M059J (cell line): ENCODE measurements around the gene PCDH10. TPM values are rescaled to one million over a fixed set of nuclear protein-coding genes. Genes with fewer than 3 reads are reported as not detected.

Experiments used
- DNase-seq: peaks from one replicate; pipeline ENCODE4 v3.0.0-alpha.2; 2012; ENCODE audit warnings: low read depth
- total RNA-seq: library from RNA; depleted of rRNA; stranded (reverse); fragments of >200 nt; shearing (Covaris generic); gene quantifications from 2 replicates; pipeline ENCODE4 v1.2.3, GENCODE V29; 2014

The PCDH10 gene
- total RNA-seq, 1 experiment from 2014 or later, result 7.9 TPM

DNA sequence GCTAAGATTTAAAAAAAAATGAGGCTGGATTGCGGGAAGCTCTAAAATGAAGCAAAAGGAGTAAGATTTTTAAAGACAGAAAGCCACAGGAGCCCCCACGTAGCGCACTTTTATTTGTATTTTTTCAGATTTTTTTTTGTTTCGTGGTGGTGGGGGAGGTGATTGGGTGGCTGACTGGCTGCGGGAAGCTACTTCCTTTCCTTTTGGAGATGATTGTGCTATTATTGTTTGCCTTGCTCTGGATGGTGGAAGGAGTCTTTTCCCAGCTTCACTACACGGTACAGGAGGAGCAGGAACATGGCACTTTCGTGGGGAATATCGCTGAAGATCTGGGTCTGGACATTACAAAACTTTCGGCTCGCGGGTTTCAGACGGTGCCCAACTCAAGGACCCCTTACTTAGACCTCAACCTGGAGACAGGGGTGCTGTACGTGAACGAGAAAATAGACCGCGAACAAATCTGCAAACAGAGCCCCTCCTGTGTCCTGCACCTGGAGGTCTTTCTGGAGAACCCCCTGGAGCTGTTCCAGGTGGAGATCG, 908 bp downstream of the PCDH10 start:
- DNase-seq, result peak; percentile 13

DNA sequence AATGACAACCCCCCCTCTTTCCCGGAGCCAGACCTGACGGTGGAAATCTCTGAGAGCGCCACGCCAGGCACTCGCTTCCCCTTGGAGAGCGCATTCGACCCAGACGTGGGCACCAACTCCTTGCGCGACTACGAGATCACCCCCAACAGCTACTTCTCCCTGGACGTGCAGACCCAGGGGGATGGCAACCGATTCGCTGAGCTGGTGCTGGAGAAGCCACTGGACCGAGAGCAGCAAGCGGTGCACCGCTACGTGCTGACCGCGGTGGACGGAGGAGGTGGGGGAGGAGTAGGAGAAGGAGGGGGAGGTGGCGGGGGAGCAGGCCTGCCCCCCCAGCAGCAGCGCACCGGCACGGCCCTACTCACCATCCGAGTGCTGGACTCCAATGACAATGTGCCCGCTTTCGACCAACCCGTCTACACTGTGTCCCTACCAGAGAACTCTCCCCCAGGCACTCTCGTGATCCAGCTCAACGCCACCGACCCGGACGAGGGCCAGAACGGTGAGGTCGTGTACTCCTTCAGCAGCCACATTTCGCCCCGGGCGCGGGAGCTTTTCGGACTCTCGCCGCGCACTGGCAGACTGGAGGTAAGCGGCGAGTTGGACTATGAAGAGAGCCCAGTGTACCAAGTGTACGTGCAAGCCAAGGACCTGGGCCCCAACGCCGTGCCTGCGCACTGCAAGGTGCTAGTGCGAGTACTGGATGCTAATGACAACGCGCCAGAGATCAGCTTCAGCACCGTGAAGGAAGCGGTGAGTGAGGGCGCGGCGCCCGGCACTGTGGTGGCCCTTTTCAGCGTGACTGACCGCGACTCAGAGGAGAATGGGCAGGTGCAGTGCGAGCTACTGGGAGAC, 1.6 kb downstream of the PCDH10 start:
- peak; percentile 42 for DNase-seq

DNA sequence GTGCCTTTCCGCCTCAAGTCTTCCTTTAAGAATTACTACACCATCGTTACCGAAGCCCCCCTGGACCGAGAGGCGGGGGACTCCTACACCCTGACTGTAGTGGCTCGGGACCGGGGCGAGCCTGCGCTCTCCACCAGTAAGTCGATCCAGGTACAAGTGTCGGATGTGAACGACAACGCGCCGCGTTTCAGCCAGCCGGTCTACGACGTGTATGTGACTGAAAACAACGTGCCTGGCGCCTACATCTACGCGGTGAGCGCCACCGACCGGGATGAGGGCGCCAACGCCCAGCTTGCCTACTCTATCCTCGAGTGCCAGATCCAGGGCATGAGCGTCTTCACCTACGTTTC, 2.2 kb downstream of the PCDH10 start:
- peak; percentile 34 for DNase-seq

DNA sequence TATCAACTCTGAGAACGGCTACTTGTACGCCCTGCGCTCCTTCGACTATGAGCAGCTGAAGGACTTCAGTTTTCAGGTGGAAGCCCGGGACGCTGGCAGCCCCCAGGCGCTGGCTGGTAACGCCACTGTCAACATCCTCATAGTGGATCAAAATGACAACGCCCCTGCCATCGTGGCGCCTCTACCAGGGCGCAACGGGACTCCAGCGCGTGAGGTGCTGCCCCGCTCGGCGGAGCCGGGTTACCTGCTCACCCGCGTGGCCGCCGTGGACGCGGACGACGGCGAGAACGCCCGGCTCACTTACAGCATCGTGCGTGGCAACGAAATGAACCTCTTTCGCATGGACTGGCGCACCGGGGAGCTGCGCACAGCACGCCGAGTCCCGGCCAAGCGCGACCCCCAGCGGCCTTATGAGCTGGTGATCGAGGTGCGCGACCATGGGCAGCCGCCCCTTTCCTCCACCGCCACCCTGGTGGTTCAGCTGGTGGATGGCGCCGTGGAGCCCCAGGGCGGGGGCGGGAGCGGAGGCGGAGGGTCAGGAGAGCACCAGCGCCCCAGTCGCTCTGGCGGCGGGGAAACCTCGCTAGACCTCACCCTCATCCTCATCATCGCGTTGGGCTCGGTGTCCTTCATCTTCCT, 2.7 kb downstream of the PCDH10 start:
- peak; percentile 27 for DNase-seq

DNA sequence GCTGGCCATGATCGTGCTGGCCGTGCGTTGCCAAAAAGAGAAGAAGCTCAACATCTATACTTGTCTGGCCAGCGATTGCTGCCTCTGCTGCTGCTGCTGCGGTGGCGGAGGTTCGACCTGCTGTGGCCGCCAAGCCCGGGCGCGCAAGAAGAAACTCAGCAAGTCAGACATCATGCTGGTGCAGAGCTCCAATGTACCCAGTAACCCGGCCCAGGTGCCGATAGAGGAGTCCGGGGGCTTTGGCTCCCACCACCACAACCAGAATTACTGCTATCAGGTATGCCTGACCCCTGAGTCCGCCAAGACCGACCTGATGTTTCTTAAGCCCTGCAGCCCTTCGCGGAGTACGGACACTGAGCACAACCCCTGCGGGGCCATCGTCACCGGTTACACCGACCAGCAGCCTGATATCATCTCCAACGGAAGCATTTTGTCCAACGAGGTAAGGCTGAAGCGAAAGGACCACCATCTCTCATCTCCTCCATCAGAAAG, 3.3 kb downstream of the PCDH10 start:
- peak; percentile 9 for DNase-seq

DNA sequence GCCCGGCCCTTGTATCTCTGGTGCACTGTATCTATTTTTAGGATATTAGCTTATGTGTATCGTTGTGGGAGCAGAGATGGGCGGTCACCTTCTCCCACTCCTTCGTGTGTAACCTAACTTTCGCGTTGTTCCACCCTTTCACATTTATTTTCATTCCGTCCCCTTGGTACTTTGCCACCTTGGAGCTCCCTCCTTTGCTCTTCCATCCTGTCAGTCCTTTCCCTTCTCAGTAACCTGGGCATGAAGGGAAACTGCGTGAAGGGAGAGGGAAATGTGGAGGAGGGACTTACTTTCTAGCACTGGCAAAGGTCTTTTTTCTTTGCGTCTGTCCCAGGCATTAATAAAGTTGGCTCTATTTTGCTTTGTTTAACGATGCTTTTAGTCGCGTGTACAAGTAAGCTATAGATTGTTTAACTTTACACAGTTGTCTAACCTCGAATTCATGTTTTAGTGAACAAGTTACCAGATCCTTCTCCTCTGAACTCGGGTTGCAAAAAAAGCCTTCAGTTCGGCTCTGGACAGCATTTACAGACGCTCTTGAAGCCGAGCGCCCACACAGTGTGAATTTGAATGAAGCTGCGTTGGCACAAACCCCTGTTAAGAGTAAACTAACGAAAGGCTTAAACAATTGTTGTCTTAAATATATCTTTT, 3.9 kb downstream of the PCDH10 start:
- DNase-seq, result peak; percentile 28

DNA sequence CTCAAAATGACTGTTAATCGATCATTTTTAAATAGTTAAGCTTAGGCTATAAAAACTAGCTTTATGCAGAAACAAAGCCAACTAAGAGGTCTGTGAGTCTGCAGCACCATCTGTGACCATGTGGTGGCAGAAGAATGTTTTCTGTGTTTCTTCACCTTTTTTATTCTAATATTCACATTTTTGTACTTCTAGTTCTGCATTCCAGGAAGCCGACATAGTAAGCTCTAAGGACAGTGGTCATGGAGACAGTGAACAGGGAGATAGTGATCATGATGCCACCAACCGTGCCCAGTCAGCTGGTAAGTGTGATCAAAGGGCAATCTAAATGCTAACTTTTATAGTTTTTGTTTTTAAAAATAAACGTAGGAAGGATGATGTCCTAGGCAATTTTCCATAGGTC, 5.6 kb downstream of the PCDH10 start:
- peak; percentile 40 for DNase-seq

DNA sequence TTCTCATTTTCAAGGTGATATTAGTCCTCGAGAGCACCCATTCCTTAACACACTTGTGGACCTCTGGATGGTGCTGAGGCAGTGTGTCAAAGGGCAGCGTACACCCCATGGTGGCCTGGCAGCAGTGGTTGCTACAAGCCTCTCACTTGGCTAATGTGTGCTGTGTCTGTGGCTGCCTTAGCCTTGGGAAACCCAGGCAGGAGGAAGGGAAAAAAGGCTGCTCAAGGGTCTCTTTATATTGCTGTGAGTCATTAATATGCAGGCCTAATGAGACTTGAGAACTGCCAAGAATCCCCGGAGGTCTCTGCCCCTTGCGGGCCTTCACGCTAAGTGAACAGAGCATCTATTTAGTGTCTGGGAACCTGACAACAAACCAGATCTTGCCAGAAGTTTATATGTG, 7.0 kb downstream of the PCDH10 start:
- peak; percentile 29 for DNase-seq

DNA sequence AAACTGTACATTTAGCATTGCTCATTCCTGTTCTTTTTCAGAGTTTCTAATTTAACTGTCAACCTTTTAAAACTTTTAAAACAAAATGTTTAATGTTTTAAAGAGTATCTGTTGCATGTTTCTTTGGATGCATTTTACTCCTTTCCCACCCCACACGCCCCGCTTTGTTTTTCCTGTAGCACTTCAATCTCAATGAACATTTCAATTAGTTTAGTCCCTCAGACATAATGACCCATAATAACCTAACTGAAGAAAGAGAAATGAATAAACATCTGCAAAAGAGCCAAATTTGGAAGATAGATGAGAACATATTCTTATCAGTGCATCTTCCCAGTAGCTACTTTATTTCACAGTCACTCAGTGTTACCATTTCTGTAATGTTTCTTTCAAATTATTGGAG, 7.5 kb downstream of the PCDH10 start:
- DNase-seq, result no peak

DNA sequence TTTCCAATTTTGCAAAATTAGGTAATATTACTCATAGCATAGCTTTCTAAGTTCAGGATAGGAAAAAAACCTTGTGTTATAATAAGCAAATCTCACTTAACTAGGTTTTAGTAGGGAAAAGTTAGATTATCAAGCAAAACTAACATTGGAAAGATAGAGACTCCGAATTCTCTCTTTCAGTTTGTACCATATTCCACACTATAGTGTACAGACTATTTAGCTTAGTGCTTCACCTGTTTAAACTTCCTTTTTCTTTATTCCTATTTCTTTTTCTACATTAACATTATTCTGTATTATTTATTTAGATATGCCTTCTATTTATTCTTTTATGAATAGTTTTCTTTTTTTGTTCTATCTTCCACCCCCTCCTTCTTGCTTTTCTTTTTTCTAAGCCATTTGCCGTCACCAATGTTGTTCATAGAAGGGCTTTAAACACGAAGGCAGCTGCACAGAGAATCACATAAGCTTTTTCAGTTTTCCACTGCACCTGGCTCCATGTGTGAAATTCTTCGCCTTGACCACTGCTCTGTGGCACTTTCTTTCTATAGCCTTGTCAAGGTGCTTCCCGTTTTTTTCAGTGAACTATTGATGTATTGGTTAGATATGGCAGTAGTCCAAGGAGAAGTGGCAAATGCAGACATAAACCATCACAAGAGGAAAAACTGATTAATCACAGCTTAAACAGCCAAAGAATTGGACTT, 8.5 kb downstream of the PCDH10 start:
- DNase-seq, result no peak

DNA sequence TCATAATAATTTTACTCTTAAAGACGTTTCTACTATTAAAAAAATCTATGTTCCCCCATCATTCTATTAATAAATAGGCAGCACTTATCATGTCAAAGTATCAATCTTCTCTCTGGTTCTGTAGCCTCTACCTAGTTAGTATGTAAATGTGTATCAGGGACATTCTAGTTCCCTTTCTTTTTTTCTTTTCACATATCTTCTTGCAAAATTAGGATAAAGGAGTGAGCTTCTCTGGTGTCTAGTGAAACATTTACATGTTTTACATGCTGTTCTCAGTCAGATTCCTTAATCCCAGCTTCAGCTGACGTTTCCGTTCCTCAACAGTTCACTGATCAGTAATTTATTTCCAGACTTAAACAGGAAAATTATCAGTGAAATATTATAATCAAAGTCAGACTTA, 11.8 kb downstream of the PCDH10 start:
- no peak for DNase-seq

DNA sequence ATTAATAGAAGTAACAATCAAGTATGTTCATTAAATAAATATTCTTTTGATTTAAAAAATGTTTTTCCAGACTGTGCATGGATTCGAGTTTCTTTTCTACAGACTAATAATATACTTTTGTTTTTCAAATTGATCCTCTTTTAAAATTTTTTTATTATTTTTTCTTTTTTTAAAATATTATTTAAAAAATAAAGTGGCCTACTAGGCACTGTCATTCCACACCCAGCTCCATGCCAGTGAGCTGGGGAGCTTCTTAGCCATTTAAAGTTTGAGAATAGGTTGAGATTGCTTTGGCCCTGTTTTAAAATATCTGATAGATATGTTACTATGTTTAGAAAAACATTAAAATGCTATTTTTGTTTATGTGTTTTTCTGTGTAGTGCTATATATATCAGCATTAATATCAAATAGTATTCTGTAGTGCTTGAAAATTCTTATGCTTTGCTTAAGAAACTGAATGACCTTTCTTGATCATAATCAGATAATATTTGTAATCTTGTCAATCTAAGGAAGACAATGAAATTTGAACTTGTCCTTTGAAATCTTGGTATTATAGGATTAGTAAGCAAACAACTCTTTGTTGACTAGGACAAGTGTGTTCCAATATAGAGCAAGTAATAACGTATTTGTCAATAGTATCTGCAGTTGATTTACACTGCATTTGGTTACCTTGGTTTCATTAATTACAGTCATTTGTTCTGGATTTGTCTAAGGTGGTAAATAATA, 12.6 kb downstream of the PCDH10 start:
- DNase-seq, result no peak

DNA sequence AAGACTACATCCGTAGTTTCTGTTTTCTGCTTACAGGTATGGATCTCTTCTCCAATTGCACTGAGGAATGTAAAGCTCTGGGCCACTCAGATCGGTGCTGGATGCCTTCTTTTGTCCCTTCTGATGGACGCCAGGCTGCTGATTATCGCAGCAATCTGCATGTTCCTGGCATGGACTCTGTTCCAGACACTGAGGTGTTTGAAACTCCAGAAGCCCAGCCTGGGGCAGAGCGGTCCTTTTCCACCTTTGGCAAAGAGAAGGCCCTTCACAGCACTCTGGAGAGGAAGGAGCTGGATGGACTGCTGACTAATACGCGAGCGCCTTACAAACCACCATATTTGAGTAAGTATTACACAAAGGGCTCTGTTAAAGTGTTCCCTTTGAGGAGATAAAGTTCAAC, 13.8 kb downstream of the PCDH10 start:
- peak; percentile 24 for DNase-seq

DNA sequence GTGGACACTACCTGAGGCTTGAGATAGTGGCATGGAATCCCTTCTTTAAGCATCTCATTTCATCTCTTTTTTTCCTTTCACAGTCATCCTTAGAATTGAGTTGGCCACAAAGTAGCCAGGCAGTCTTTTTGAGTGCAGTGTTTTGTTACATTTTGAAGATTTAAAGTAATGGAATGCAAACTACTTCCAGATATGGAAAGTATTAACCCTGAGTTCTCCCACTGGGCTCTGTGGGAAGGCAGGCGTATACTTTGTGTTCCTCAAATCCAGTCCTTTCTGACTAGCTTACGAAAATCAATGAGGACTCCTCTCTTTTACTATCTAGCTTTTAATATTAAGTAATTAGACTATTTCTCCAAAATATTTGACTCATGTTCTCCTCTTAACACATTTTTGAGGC, 29.9 kb downstream of the PCDH10 start:
- no peak for DNase-seq

DNA sequence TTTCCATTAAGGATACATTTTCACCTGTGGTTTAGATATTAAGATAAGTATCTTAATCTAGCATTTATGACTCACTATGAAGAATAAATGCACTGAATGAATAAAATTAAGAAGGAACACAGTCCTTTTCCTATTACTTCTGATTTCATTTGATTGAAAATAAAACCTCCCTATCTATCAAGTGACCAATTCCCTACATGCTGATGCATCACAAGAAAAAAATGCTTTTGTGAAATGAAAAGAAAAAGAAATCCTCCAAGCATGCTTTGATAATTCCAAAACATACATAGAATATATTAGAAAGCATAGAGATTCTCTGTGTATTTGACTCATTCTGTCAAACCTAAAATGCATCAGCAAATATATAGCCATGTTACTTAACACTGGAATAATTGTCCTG, 37.1 kb downstream of the PCDH10 start:
- DNase-seq, result no peak

DNA sequence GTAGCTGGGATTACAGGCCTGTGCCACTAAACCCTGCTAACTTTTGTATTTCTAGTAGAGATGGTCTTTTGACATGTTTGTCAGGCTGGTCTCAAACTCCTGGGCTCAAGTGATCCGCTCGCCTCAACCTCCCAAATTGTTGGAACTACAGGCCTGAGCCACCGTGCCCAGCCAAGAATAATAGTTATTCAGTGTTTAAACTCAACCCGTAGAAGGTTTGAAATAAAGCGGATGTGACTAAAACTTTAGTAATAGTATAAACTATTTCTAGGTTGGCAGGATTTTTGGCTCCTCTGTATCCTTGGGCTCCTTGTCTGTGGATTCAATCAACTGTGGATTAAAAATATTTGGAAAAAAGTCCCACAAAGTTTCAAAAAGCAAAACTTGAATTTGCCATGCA, 37.8 kb downstream of the PCDH10 start:
- peak; percentile 57 for DNase-seq

DNA sequence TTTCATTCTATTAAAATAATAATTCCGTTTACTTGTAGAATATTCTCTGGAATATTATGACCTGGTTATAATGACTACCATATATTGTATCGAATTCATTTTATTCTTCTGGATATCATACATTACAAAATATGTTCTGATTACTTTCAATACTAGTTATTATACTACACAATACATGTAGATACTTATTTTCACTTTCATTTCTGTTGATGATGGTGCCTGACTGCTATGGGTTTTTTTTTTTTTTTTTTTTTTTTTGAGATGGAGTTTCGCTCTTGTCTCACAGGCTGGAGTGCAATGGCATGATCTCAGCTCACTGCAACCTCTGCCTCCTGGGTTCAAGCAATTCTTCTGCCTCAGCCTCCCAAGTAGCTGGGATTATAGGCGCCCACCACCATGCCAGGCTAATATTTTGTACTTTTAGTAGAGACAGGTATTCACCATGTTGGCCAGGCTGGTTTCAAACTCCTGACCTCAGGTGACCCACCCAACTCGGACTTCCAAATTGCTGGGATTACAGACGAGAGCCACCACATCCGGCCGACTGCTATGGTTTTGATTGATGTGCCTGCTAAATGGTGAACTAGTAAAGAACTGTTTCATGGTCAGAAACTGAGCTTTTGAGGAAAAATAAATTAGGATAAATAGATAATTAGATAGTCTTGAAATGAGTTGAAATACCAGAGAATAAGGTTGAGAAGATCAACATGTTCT, 39.5 kb downstream of the PCDH10 start:
- DNase-seq, result peak; percentile 46

DNA sequence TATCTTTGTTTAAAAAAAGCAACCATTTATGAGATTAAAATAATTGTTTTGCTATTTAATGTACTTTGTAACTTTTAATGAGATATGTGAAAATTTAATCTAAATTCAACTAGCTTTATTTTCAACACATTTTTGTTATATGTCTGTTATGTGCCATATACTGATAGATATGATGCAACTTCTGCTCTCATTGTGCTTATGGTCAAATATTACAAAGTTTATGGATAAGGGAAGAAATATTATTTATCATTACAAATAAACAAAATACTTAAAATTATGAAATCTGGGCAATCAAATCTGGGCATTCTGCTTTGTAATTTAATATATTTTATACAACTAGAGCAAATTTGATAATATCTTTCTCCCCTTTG, 40.0 kb downstream of the PCDH10 start:
- no peak for DNase-seq

DNA sequence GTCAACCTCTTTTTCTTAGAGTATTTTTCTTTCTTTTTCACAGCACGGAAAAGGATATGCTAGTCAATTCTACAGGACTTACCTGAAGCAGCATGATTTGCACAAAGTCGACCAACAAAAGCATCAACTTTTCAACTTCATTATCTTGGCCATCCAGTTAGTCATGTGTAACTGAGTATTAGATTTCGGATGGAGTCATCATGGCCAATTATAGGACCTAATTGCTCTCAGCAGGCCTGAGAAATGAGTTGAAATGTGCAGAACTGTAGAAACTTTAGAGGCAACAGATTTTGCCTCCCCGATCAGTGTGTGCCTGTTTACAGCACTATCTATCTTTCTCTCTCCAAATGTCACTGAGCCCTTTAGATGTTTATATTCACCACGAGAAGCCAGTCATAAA, 41.0 kb downstream of the PCDH10 start:
- DNase-seq, result peak; percentile 25

DNA sequence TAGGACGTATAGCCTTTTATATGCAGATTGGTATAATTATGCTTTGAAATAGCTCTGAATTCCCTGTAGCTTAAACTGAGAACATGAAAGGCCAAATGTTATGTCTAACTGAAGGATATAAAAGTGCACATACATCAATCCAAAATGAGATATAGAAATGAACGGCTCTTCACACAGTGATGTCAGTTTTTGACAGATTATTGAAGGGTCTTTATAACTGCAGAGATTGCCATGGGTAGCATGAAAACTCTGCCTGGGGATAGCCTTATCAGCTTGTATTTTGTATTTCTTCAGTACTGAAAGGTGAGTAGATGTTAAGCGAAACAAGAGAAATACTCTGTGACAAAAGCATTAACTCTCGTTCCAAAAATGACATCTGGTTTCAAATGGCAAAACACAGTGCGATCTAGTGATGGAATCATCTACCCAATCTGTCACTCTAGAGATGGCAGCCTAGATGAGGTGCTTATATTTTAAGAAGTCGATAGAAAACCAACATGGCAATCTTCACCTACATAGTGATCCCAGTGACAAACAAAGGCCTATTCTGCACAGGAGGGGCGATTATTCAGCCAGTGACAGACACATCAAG, 59.7 kb downstream of the PCDH10 start:
- no peak for DNase-seq
